Fibroblast of villous mesenchyme (primary cell): ENCODE results near the gene KCNA10. TPM values are rescaled to one million over a fixed set of nuclear protein-coding genes. Genes with fewer than 3 reads are reported as not detected.

Source experiments
- DNase-seq: peaks from one replicate; pipeline ENCODE4 v3.0.0-alpha.2; 2010; ENCODE audit warnings: low read depth
- H3K4me3 ChIP-seq: 2 replicates; pipeline ENCODE4 v1.5.1; 2011; ENCODE audit warnings: low read depth, mild to moderate bottlenecking, low read length
- total RNA-seq: library from RNA; depleted of rRNA; stranded (reverse); fragments of >200 nt; gene quantifications from 2 replicates; pipeline ENCODE4 v1.2.3, GENCODE V29; 2012
- TF ChIP-seq, protein P1 (sequence below): IDR thresholded peaks from 2 replicates; pipeline ENCODE4 v1.5.1; 2012; ENCODE audit warnings: low read depth, mild to moderate bottlenecking, low read length; ENCODE audit not compliant: insufficient read depth

Gene KCNA10
- total RNA-seq, 1 donor = not detected

DNA sequence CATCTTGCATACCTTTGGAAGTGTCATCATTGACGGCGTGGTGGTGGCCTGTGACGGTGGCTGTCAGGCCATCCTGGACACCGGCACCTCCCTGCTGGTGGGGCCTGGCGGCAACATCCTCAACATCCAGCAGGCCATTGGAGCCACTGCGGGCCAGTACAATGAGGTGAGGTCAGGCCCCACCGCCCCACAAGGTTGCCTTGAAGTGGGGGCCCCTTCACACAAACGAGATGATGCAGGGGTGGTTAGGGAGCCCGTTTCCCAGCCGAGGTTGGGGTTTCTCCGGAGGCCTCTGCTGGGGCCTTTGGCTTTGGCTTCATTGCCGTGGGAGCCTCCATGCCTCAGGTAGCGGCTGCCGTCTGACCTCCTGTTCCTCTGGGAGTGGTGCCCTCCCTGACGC, 29.6 kb downstream of the KCNA10 start:
- TF ChIP-seq, protein P1, sequence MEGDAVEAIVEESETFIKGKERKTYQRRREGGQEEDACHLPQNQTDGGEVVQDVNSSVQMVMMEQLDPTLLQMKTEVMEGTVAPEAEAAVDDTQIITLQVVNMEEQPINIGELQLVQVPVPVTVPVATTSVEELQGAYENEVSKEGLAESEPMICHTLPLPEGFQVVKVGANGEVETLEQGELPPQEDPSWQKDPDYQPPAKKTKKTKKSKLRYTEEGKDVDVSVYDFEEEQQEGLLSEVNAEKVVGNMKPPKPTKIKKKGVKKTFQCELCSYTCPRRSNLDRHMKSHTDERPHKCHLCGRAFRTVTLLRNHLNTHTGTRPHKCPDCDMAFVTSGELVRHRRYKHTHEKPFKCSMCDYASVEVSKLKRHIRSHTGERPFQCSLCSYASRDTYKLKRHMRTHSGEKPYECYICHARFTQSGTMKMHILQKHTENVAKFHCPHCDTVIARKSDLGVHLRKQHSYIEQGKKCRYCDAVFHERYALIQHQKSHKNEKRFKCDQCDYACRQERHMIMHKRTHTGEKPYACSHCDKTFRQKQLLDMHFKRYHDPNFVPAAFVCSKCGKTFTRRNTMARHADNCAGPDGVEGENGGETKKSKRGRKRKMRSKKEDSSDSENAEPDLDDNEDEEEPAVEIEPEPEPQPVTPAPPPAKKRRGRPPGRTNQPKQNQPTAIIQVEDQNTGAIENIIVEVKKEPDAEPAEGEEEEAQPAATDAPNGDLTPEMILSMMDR = no peak
- DNase-seq = no peak
- no peak overlapping the region for H3K4me3 ChIP-seq

DNA sequence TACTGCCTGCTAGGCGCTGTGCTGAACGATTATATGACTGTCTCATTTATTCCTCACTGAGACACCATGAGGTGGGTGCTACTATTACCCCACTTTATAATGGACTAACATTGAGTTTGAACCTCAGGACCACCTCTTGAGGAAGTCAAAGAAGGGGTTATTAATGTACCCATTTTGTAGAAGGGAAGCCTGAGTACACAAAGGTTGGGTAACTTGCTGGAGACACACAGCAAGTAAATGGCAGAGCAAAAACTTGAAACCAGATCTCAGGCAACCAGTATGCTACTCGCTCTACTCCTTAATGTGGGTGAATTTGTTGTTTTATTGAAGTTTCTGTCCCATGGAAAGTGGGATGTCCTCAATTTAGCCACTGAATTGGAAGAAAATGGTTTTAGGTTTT, 30.1 kb downstream of the KCNA10 start:
- TF ChIP-seq, protein P1 = no peak
- DNase-seq = no peak

DNA sequence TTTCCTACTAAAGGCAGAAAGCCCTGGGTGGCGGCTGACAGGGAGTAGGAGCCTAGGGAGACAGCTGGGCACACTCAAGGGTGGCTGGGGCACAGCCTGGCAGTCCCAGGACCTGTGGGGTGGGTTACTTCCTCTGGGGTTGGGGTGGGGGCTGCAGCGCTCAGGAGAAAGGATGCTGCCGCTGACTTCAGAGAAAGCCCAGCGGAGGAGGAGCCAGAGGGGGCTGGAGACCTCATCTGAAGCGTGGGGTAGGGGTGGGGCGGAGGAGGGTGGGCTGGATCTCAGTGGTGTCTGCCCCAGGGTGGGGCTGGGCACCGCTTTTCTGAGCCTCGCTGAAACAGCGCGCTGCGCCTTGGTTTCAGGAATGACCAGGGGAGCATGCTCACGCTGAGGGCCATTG, 30.8 kb downstream of the KCNA10 start:
- no peak overlapping the region for H3K4me3 ChIP-seq
- no peak for DNase-seq
- TF ChIP-seq, protein P1 = no peak

More for the DNA sequence above, 30.1 kb downstream of the KCNA10 start:
- no peak overlapping the region for H3K4me3 ChIP-seq

DNA sequence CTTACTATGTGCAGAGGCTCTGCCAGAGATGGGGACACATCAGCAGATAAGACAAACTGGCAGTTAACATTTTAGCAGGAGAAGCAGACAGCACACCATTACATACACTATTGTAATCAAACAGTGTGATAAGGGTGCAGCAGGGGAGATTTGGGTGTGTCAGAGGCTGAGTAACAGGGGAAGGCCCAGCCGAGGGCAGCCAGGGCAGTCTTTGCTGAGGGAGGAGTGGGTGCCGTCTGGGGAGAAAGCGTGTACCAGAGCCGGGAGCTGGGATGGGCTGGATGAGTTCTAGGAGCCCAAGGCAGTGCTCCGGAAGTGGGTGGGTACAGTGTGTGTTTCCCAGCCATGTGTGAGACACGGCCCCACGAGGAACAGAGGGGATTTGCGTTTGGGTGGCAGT, 31.2 kb downstream of the KCNA10 start:
- H3K4me3 ChIP-seq = no peak overlapping the region
- DNase-seq = peak; percentile 41
- TF ChIP-seq, protein P1 = no peak

DNA sequence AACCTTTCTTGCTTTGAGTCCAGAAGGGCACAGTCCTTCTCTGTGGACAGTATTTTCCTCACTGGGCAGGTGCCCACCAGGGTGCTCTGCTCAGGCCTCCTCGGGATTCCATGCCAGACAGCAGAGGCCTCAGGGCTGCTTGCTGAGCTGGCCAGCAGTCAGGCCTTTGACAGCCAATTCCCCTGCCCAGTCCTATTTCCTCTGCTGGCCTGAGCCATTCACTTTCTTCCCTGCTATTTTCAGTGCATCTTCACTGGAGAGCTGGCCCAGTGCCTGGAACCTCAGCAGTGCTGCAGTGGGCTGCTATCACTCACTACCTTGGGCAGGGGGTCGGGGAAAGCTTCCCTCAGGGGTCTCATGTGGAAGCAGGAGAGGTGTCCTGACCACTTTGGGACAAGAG, 33.2 kb downstream of the KCNA10 start:
- H3K4me3 ChIP-seq = no peak overlapping the region
- DNase-seq = no peak
- TF ChIP-seq, protein P1 = no peak

DNA sequence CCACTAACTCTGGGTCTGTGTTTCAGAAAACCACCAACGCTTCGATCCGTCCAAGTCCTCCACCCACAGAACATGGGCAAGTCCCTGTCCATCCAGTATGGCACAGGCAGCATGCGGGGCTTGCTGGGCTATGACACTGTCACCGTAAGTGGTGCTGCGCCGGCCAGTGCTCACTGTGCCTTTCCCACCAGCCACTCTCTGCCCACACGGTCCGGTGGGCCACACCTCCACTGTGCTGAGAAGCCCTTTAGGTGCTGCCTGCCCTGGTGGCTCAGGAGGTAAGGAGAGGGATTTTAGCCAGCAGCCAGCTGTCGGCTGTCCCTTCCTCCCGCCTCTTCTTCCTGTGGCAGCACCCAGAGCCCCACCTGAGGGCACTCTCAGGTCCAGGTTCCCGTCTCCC, 34.2 kb downstream of the KCNA10 start:
- TF ChIP-seq, protein P1 = no peak
- no peak overlapping the region for H3K4me3 ChIP-seq
- no peak for DNase-seq

DNA sequence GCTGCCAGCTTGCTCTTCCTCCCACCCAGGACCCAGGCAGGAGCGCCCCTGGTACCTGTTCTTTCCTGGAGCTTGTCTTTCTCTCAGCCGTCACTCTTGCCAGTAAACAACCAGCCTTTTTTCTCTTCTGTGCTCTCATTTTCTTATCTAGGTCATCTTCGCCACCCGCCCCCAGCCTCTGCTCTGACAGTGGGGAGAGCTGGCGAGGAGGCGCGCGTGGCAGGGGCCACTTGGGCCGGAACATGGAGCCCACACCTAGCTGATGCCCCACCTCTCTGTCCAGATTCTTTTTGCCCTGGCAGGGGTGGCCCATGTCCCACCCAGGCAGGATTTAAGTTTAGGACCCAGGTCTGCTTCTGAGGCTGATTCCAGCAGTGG, 35.7 kb downstream of the KCNA10 start:
- TF ChIP-seq, protein P1 = no peak
- DNase-seq = no peak
- H3K4me3 ChIP-seq = no peak overlapping the region
